ENCODE measurements around the gene PDE4D.

The PDE4D gene

GRCh38 chr5:59335544-59335943 lies 558.0 kb downstream of the PDE4D start:
- Histone ChIP-seq H3K36me3 (ENCODE audit: insufficient read depth, low read length) (no peaks in the 10 kb centered on the region), H3K9me3 (ENCODE audit: control insufficient read depth, insufficient read depth, low read length) (no peaks in the 10 kb centered on the region), H3K4me1 (ENCODE audit: insufficient read depth, low read length) (no peaks in the 10 kb centered on the region), H3K9ac (ENCODE audit: low read depth, low read length) (no peak overlapping the region)

- H3K9ac ChIP-seq (ENCODE audit: low read depth, low read length) = no peak overlapping the region
- H3K36me3 ChIP-seq (ENCODE audit: insufficient read depth, low read length) = no peaks in the 10 kb centered on the region
- H3K9me3 ChIP-seq (ENCODE audit: control insufficient read depth, insufficient read depth, low read length) = no peaks in the 10 kb centered on the region
- H3K4me1 ChIP-seq (ENCODE audit: insufficient read depth, low read length) = no peaks in the 10 kb centered on the region
Observed at GRCh38 chr5:59333416-59333815, 560.1 kb downstream of the PDE4D start.

- Histone ChIP-seq H3K9me3 (ENCODE audit: control insufficient read depth, insufficient read depth, low read length) (no peaks in the 10 kb centered on the region), H3K36me3 (ENCODE audit: insufficient read depth, low read length) (no peaks in the 10 kb centered on the region), H3K4me1 (ENCODE audit: insufficient read depth, low read length) (no peaks in the 10 kb centered on the region), H3K9ac (ENCODE audit: low read depth, low read length) (no peak overlapping the region)
Observed at GRCh38 chr5:59332236-59332973, 561.1 kb downstream of the PDE4D start.

DNA sequence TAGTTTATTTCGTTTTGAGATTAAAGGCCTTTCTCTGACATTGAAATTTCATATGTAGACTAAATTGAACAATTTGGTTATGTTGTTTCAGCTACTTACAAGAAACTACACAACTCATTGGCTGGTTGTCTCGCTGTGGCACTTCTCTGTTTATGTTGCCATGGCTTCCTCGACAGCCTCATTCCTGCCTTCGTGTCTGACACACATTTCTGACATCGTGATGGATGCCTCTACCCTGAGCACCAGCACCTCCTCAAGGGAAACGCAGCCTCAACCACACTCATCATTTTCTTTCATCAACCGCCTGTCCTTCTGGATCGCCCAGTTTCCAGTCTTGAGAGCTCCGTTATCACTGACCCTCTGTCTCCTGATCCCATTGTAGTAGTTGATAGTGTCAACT lies 562.8 kb downstream of the PDE4D start:
- Histone ChIP-seq H3K9ac (ENCODE audit: low read depth, low read length) (no peak overlapping the region), H3K36me3 (ENCODE audit: insufficient read depth, low read length) (no peaks in the 10 kb centered on the region), H3K9me3 (ENCODE audit: control insufficient read depth, insufficient read depth, low read length) (no peaks in the 10 kb centered on the region), H3K4me1 (ENCODE audit: insufficient read depth, low read length) (no peaks in the 10 kb centered on the region)

GRCh38 chr5:59328709-59329296 lies 564.7 kb downstream of the PDE4D start:
- H3K36me3 ChIP-seq (ENCODE audit: insufficient read depth, low read length) = no peaks in the 10 kb centered on the region
- no peaks in the 10 kb centered on the region for H3K9me3 ChIP-seq (ENCODE audit: control insufficient read depth, insufficient read depth, low read length)
- H3K4me1 ChIP-seq (ENCODE audit: insufficient read depth, low read length) = no peaks in the 10 kb centered on the region
- H3K9ac ChIP-seq (ENCODE audit: low read depth, low read length) = no peak overlapping the region

GRCh38 chr5:59327191-59327980 lies 566.1 kb downstream of the PDE4D start:
- H3K9me3 ChIP-seq (ENCODE audit: control insufficient read depth, insufficient read depth, low read length) = no peaks in the 10 kb centered on the region
- no peaks in the 10 kb centered on the region for H3K4me1 ChIP-seq (ENCODE audit: insufficient read depth, low read length)
- no peaks in the 10 kb centered on the region for H3K36me3 ChIP-seq (ENCODE audit: insufficient read depth, low read length)
- no peak overlapping the region for H3K9ac ChIP-seq (ENCODE audit: low read depth, low read length)

DNA sequence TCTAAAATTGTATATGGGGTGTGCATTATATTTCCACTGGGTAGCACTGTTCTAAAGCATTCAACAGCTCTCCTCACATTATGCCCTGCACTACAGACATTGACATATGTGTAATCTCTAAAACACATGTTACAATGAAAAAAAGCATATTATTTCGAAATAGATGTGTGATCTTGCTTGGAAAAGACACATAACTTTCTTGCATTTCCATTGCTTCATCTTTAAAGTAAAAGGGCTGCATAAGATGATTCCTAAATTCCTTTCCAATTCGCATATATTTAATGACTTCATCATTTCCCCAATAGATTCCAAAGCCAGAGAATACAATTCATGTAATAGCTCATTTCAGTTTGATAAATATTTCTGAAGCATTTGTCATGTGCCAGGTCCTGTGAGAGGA lies 566.9 kb downstream of the PDE4D start:
- H3K9ac ChIP-seq (ENCODE audit: low read depth, low read length) = no peak overlapping the region
- no peaks in the 10 kb centered on the region for H3K4me1 ChIP-seq (ENCODE audit: insufficient read depth, low read length)
- H3K9me3 ChIP-seq (ENCODE audit: control insufficient read depth, insufficient read depth, low read length) = no peaks in the 10 kb centered on the region
- H3K36me3 ChIP-seq (ENCODE audit: insufficient read depth, low read length) = no peaks in the 10 kb centered on the region

GRCh38 chr5:59325070-59325469 lies 568.5 kb downstream of the PDE4D start:
- Histone ChIP-seq H3K36me3 (ENCODE audit: insufficient read depth, low read length) (no peaks in the 10 kb centered on the region), H3K4me1 (ENCODE audit: insufficient read depth, low read length) (no peaks in the 10 kb centered on the region), H3K9me3 (ENCODE audit: control insufficient read depth, insufficient read depth, low read length) (no peaks in the 10 kb centered on the region), H3K9ac (ENCODE audit: low read depth, low read length) (no peak overlapping the region)

DNA sequence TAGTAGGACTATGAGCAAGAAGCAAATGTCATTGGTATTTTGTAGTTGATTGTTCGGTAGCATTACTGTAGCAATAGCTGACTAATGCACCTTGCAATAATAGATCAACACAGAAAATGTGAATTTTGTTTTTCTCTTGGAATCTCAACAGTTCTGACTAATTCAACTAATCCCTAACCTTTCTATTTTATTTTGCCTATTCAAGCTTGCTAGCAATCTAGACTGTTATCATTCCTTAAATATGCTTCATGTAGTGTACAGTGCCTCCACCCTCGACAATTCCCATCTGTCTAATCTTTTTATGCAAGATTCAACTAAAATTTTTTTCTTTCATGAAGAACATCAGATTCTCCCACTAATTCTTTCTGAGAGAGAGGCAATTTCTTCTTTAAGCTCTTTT lies 570.6 kb downstream of the PDE4D start:
- Histone ChIP-seq H3K36me3 (ENCODE audit: insufficient read depth, low read length) (no peaks in the 10 kb centered on the region), H3K9me3 (ENCODE audit: control insufficient read depth, insufficient read depth, low read length) (no peaks in the 10 kb centered on the region), H3K4me1 (ENCODE audit: insufficient read depth, low read length) (no peaks in the 10 kb centered on the region), H3K9ac (ENCODE audit: low read depth, low read length) (no peak overlapping the region)

DNA sequence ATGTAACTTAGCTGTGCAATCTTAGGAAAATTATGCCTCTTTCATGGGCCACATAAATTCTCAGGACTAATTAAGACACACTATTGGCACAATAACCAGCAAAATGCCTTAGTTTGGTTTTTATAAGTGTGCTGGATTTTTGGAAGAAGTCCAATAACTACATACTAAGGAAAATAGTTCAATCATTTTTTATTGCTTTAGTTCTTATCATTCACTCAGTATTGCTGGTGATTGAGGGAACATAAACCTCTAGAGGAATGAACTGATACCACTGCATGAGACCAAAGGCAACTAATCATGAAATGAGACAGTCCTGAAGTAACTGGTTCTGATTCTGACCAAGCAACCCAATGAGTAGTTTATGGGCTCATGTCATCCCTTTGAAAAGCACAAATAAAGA lies 571.5 kb downstream of the PDE4D start:
- H3K36me3 ChIP-seq (ENCODE audit: insufficient read depth, low read length) = no peaks in the 10 kb centered on the region
- H3K4me1 ChIP-seq (ENCODE audit: insufficient read depth, low read length) = peaks cover 8% of the 10 kb centered on the region
- H3K9ac ChIP-seq (ENCODE audit: low read depth, low read length) = no peak overlapping the region
- H3K9me3 ChIP-seq (ENCODE audit: control insufficient read depth, insufficient read depth, low read length) = no peaks in the 10 kb centered on the region

- H3K9ac ChIP-seq (ENCODE audit: low read depth, low read length) = no peak overlapping the region
- no peaks in the 10 kb centered on the region for H3K36me3 ChIP-seq (ENCODE audit: insufficient read depth, low read length)
- H3K9me3 ChIP-seq (ENCODE audit: control insufficient read depth, insufficient read depth, low read length) = no peaks in the 10 kb centered on the region
- H3K4me1 ChIP-seq (ENCODE audit: insufficient read depth, low read length) = peaks cover 12% of the 10 kb centered on the region
Observed at GRCh38 chr5:59321642-59322041, 571.9 kb downstream of the PDE4D start.

- Histone ChIP-seq H3K4me1 (ENCODE audit: insufficient read depth, low read length) (peaks cover 13% of the 10 kb centered on the region), H3K9me3 (ENCODE audit: control insufficient read depth, insufficient read depth, low read length) (no peaks in the 10 kb centered on the region), H3K36me3 (ENCODE audit: insufficient read depth, low read length) (no peaks in the 10 kb centered on the region), H3K9ac (ENCODE audit: low read depth, low read length) (no peak overlapping the region)
Observed at GRCh38 chr5:59320420-59320819, 573.1 kb downstream of the PDE4D start.

GRCh38 chr5:59319250-59319649 lies 574.3 kb downstream of the PDE4D start:
- H3K9ac ChIP-seq (ENCODE audit: low read depth, low read length) = no peak overlapping the region
- peaks cover 13% of the 10 kb centered on the region for H3K4me1 ChIP-seq (ENCODE audit: insufficient read depth, low read length)
- H3K36me3 ChIP-seq (ENCODE audit: insufficient read depth, low read length) = no peaks in the 10 kb centered on the region; the same call in 1 of the 2 replicates
- H3K9me3 ChIP-seq (ENCODE audit: control insufficient read depth, insufficient read depth, low read length) = no peaks in the 10 kb centered on the region

DNA sequence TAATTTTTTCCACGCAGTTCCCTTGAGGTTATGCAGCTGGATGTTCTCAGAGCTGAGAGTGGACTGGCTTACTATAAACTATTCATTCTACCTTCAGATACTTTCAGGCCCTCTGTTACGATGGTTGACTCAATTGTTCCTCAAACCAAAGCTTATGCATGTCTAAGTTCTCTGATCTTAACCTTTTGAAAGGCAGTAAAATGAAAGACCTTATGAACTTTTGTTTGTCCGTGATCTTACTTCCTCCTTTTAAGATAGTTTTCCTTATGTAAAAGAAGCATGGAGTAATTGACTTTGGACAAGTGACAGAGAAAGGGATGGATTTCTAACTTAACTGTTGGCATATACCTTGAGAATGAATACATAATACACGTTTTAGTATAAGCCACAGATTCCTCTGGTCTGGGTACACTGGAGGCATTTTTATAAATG lies 575.7 kb downstream of the PDE4D start:
- no peaks in the 10 kb centered on the region; the same call in 1 of the 2 replicates for H3K36me3 ChIP-seq (ENCODE audit: insufficient read depth, low read length)
- H3K4me1 ChIP-seq (ENCODE audit: insufficient read depth, low read length) = peaks cover 13% of the 10 kb centered on the region
- H3K9ac ChIP-seq (ENCODE audit: low read depth, low read length) = no peak overlapping the region
- H3K9me3 ChIP-seq (ENCODE audit: control insufficient read depth, insufficient read depth, low read length) = no peaks in the 10 kb centered on the region

Measured in ES-I3 (cell line).